ENCODE data around the gene PIMREG. TPM values are rescaled to one million over a fixed set of nuclear protein-coding genes. Genes with fewer than 3 reads are reported as not detected.

PIMREG gene
- total and polyA plus RNA-seq, 2 donors from 2014 or later: 1.7 TPM; not detected in 1

DNA sequence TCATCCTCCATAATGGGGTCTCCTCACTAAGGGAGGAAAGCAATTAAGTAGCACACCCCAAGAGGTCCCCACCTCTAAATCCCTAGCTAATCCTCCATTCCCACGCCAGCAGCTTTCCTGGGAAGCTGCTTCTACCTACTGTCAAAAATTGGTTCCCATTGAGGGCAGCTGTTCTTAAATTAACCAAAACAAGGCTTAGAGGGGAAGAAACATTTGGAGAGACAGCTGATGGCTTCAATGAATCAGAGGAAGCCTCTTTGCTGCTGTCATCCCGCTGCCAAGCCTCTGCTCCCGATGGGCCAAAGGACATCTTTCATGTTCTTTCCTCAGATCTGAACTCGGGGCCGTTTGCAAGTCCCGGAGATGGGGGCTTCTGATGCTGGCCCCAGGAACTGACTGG lies 36.0 kb upstream of the PIMREG start:
- TF ChIP-seq, protein P1, sequence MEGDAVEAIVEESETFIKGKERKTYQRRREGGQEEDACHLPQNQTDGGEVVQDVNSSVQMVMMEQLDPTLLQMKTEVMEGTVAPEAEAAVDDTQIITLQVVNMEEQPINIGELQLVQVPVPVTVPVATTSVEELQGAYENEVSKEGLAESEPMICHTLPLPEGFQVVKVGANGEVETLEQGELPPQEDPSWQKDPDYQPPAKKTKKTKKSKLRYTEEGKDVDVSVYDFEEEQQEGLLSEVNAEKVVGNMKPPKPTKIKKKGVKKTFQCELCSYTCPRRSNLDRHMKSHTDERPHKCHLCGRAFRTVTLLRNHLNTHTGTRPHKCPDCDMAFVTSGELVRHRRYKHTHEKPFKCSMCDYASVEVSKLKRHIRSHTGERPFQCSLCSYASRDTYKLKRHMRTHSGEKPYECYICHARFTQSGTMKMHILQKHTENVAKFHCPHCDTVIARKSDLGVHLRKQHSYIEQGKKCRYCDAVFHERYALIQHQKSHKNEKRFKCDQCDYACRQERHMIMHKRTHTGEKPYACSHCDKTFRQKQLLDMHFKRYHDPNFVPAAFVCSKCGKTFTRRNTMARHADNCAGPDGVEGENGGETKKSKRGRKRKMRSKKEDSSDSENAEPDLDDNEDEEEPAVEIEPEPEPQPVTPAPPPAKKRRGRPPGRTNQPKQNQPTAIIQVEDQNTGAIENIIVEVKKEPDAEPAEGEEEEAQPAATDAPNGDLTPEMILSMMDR (IDR thresholded peaks at IDR 0.05; ENCODE audit: borderline replicate concordance, extremely low read depth, insufficient read depth): no peak
- H3K27me3 ChIP-seq (ENCODE audit: control insufficient read depth, insufficient read depth, low read length): no peaks in the 10 kb centered on the region
- H3K4me3 ChIP-seq (ENCODE audit: low read length in 3 of 3): no peak overlapping the region
- H3K27ac ChIP-seq (ENCODE audit: low read depth in 2 of 2, low read length in 2 of 2): no peak overlapping the region
- H3K4me1 ChIP-seq (ENCODE audit: control insufficient read depth in 2 of 3, insufficient read depth in 2 of 3, low read depth in 1 of 3, low read length in 3 of 3): no peaks in the 10 kb centered on the region
- intact Hi-C loops (cut with DNase I): no loop called here
- no peaks in the 10 kb centered on the region for H3K36me3 ChIP-seq (ENCODE audit: control insufficient read depth in 2 of 3, insufficient read depth in 3 of 3, low read length in 3 of 3)
- FAIRE-seq (no peak), DNase-seq (peak in 1 of 5 donors; percentile 35)
- H3K9ac ChIP-seq (ENCODE audit: low read length in 3 of 3): no peak overlapping the region
- H3K9me3 ChIP-seq (ENCODE audit: control insufficient read depth in 2 of 3, insufficient read depth in 1 of 3, low read length in 3 of 3): no peaks in the 10 kb centered on the region

DNA sequence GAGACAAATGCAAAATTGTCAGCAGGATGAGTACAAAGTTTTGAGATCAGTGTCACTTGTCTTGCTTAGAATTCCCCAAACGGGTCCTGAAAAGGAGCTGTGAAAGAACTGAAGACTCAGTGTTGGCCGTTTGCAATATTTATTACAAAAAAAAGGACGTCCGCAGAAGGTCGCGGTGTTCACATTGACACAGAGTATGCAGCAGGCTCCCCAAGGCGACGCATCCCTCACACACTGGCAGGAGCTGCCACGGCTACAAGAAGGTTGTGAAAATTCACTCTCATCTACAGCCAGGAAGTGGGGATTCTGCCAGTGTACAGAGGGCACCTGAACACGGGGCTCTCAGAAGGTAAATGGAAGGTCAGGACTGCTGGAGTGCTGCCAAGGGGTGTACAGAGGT lies 35.5 kb upstream of the PIMREG start:
- DNase-seq (peak in 1 of 5 donors; percentile 29), FAIRE-seq (no peak)
- Histone ChIP-seq H3K9ac (ENCODE audit: low read length in 3 of 3) (no peak overlapping the region), H3K36me3 (ENCODE audit: control insufficient read depth in 2 of 3, insufficient read depth in 3 of 3, low read length in 3 of 3) (no peaks in the 10 kb centered on the region), H3K4me3 (ENCODE audit: low read length in 3 of 3) (no peak overlapping the region), H3K9me3 (ENCODE audit: control insufficient read depth in 2 of 3, insufficient read depth in 1 of 3, low read length in 3 of 3) (no peaks in the 10 kb centered on the region), H3K27me3 (ENCODE audit: control insufficient read depth, insufficient read depth, low read length) (no peaks in the 10 kb centered on the region), H3K27ac (ENCODE audit: low read depth in 2 of 2, low read length in 2 of 2) (no peak overlapping the region), H3K4me1 (ENCODE audit: control insufficient read depth in 2 of 3, insufficient read depth in 2 of 3, low read depth in 1 of 3, low read length in 3 of 3) (no peaks in the 10 kb centered on the region)
- TF ChIP-seq, protein P1 (IDR thresholded peaks at IDR 0.05; ENCODE audit: borderline replicate concordance, extremely low read depth, insufficient read depth): no peak
- intact Hi-C loops (cut with DNase I): no loop called here

DNA sequence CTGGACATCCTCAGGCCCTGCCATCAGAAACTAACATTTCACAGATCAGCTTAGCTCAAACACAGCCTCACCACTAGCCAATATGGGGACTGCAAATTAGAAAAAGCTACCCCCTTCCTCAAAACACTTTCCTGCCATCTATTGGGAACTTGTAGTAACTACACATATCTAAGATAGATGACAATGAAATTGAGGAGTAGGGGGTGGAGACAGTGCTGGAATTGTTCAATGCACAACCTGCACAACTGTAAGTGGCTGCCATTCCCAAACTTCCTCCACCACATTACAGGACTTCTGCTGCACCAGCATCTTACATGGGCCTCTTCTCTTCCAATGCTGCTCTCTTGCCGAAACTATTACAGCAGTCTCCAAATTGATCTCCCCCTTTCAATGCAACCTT lies 31.2 kb upstream of the PIMREG start:
- intact Hi-C loops (cut with DNase I): no loop called here
- Histone ChIP-seq H3K9me3 (ENCODE audit: control insufficient read depth in 2 of 3, insufficient read depth in 1 of 3, low read length in 3 of 3) (no peaks in the 10 kb centered on the region), H3K36me3 (ENCODE audit: control insufficient read depth in 2 of 3, insufficient read depth in 3 of 3, low read length in 3 of 3) (no peaks in the 10 kb centered on the region), H3K4me1 (ENCODE audit: control insufficient read depth in 2 of 3, insufficient read depth in 2 of 3, low read depth in 1 of 3, low read length in 3 of 3) (no peaks in the 10 kb centered on the region), H3K27ac (ENCODE audit: low read depth in 2 of 2, low read length in 2 of 2) (no peak overlapping the region), H3K4me3 (ENCODE audit: low read length in 3 of 3) (no peak overlapping the region), H3K9ac (ENCODE audit: low read length in 3 of 3) (no peak overlapping the region), H3K27me3 (ENCODE audit: control insufficient read depth, insufficient read depth, low read length) (no peaks in the 10 kb centered on the region)
- TF ChIP-seq, protein P1 (IDR thresholded peaks at IDR 0.05; ENCODE audit: borderline replicate concordance, extremely low read depth, insufficient read depth): no peak
- DNase-seq (peak in 2 of 5 donors; percentile 56 to 72), FAIRE-seq (no peak)

- FAIRE-seq: no peak
- intact Hi-C loops (cut with DNase I): loop anchor here (5.0 kb wide), 1 partner anchor 818 kb away; no protein-coding TSS in a partner anchor
Observed at GRCh38 chr17:6415616-6416015, 28.6 kb upstream of the PIMREG start.

More at GRCh38 chr17:6415616-6416015, 28.6 kb upstream of the PIMREG start:
- Histone ChIP-seq H3K9me3 (ENCODE audit: control insufficient read depth in 2 of 3, insufficient read depth in 1 of 3, low read length in 3 of 3) (no peaks in the 10 kb centered on the region), H3K27me3 (ENCODE audit: control insufficient read depth, insufficient read depth, low read length) (no peaks in the 10 kb centered on the region), H3K4me3 (ENCODE audit: low read length in 3 of 3) (no peak overlapping the region), H3K4me1 (ENCODE audit: control insufficient read depth in 2 of 3, insufficient read depth in 2 of 3, low read depth in 1 of 3, low read length in 3 of 3) (no peaks in the 10 kb centered on the region), H3K36me3 (ENCODE audit: control insufficient read depth in 2 of 3, insufficient read depth in 3 of 3, low read length in 3 of 3) (no peaks in the 10 kb centered on the region), H3K9ac (ENCODE audit: low read length in 3 of 3) (no peak overlapping the region), H3K27ac (ENCODE audit: low read depth in 2 of 2, low read length in 2 of 2) (no peak overlapping the region)
- TF ChIP-seq, protein P1 (IDR thresholded peaks at IDR 0.05; ENCODE audit: borderline replicate concordance, extremely low read depth, insufficient read depth): no peak
- DNase-seq: no peak
